Measurements from ENCODE around the gene GRPEL1. TPM values are rescaled to one million over a fixed set of nuclear protein-coding genes. Genes with fewer than 3 reads are reported as not detected.

GRPEL1 gene
- total and polyA plus RNA-seq, 10 of the 15 experiments (the other 5 are each of a cell fraction or from before 2014, with no cell fraction given): 30.8 to 119 (median 67.6) TPM

DNA sequence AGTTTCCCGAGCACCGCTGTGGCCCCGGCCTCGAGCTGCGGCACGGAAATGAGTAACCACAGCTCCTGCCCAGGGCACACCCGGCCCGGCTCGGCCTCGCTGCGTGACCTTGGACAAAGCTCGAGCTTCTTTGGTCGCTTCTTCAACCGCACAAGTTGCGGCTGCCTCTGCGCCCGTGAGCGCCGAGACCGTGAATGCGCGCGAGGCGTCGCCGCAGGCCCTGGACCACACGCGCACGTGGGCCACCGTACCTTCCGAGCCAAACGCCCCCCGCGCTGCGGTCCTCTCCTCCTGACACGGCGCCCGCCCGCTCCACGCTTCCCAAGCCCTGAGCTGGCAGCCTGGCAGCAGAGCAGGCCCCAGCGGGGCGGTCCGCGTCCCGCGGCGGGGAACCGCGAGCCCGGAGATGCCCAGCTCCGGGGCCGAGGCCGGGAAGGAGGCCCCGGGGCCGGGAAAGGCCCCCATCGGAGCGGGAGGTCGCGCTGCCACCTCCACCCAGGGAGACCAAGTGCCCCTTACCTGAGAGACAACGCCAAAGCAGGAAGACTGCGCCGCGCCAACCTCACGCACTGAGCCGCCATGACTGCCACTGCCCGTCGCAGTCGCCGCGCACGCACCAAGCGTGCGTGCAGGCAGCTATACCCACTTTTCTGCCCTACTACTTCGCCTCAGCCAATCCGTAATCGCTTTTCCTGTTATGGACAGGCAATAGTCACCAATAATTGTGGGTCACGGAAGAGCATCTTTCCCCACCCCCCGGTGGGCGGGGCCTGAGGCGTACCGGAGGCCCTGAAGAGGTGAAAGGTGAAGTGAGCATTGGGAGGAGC, at the start of gene GRPEL1 (continued):
- TF ChIP-seq CREM (IDR thresholded peaks at IDR 0.05; ENCODE audit: low read depth) (peak; percentile 37), PBX3 (IDR thresholded peaks at IDR 0.05; ENCODE audit: insufficient replicate concordance, low read depth, low read length) (peak; percentile 98), MYC (IDR thresholded peaks at IDR 0.05; ENCODE audit: insufficient read depth, insufficient read length, insufficient replicate concordance, low read length, severe bottlenecking) (peak; percentile 47), STAT1 (conservative IDR thresholded peaks at IDR 0.05) (no peak), GATAD2B (conservative IDR thresholded peaks at IDR 0.05; ENCODE audit: low read depth) (peak; percentile 90), SIN3A (IDR thresholded peaks at IDR 0.05; ENCODE audit: low read depth, low read length) (peak; percentile 62; the same call in 1 of the 2 replicates)

- intact Hi-C loops (cut with micrococcal nuclease; ENCODE audit: unreplicated experiment) (no loop called here), in situ Hi-C loops (cut with MboI) (no loop called here)
- ChIA-PET POLR2A (no interaction called here), CTCF (interaction anchor here (0.9 kb wide), 1 partner anchor 46 kb away, joined by 3 read pairs; no protein-coding TSS in a partner anchor), SMC1A (ENCODE audit: uncharacterized antibody, unreplicated experiment) (no interaction called here), RAD21 (ENCODE audit: unreplicated experiment) (no interaction called here)
- no peak overlapping the region for H3K27ac ChIP-seq (ENCODE audit: control insufficient read depth, insufficient read depth)
- WGBS (ENCODE audit: insufficient coverage, insufficient replicate concordance, low lambda C conversion rate, missing lambda C conversion rate): 24% methylated on average over 6 of the region's 6 CpGs
- H3K9ac ChIP-seq (ENCODE audit: control insufficient read depth, insufficient read depth, low read length): no peak overlapping the region
- ATAC-seq (no peak), DNase-seq (ENCODE audit: low read depth, low spot score) (no peak), FAIRE-seq (no peak)
- no peaks in the 10 kb centered on the region for H3K36me3 ChIP-seq (ENCODE audit: control insufficient read depth in 2 of 2, insufficient read depth in 2 of 2, low read length in 1 of 2)
- H4K20me1 ChIP-seq (ENCODE audit: control insufficient read depth, insufficient read depth): no peaks in the 10 kb centered on the region
- no peak overlapping the region for H3K4me2 ChIP-seq (ENCODE audit: control insufficient read depth, insufficient read depth)
- H2AFZ ChIP-seq (ENCODE audit: control insufficient read depth, low read depth, low read length): no peak overlapping the region
- H3K27me3 ChIP-seq (replicated peaks in 1 of 2; ENCODE audit: control insufficient read depth in 2 of 2, insufficient read depth in 2 of 2, low read length in 1 of 2): no peaks in the 10 kb centered on the region
- no peaks in the 10 kb centered on the region for H3K79me2 ChIP-seq (ENCODE audit: control insufficient read depth, insufficient read depth, low read length)
- H3K9me3 ChIP-seq (replicated peaks; ENCODE audit: control insufficient read depth, insufficient read depth, low read length): no peaks in the 10 kb centered on the region; the same call in 2 of the 3 replicates
- no peaks in the 10 kb centered on the region for H3K4me1 ChIP-seq (ENCODE audit: control insufficient read depth, insufficient read depth, low read length)
- H3K4me3 ChIP-seq: no peak overlapping the region
- BruUV-seq (replicated peaks): no TSS peak
- TF ChIP-seq MXI1 (IDR thresholded peaks at IDR 0.05; ENCODE audit: low read depth, low read length) (no peak), SPI1 (IDR thresholded peaks at IDR 0.05; ENCODE audit: borderline replicate concordance, insufficient read depth, low read depth, low read length) (no peak), PBX3 (IDR thresholded peaks at IDR 0.05; ENCODE audit: insufficient replicate concordance, low read depth, low read length) (no peak), ZNF592 (IDR thresholded peaks at IDR 0.05) (no peak), IKZF2 (IDR thresholded peaks at IDR 0.05) (no peak), EED (IDR thresholded peaks at IDR 0.05; ENCODE audit: low read depth) (no peak), PML (IDR thresholded peaks at IDR 0.05; ENCODE audit: low read length) (no peak)
Observed at GRCh38 chr4:7116705-7117104, 48.8 kb upstream of the GRPEL1 start.
